H1 (cell line): ENCODE data around the gene MCHR2.

Experiments used
- CEBPB ChIP-seq: IDR thresholded peaks from 2 replicates; pipeline ENCODE4 v1.6.1; 2012; ENCODE audit warnings: low read depth, low read length
- GTF2F1 ChIP-seq: IDR thresholded peaks from 2 replicates; pipeline ENCODE4 v1.6.1; 2012; ENCODE audit warnings: low read depth, low read length, improper control_type of control experiment, borderline replicate concordance
- JUN ChIP-seq: IDR thresholded peaks from 2 replicates; pipeline ENCODE4 v1.6.1; 2011; ENCODE audit warnings: low read depth, mild to moderate bottlenecking, improper control_type of control experiment, low read length
- NRF1 ChIP-seq: IDR thresholded peaks from 2 replicates; pipeline ENCODE4 v1.6.1; 2011; ENCODE audit warnings: mild to moderate bottlenecking, low read depth, low read length, improper control_type of control experiment
- POLR2A ChIP-seq, 2 experiments: IDR thresholded peaks; 1 replicate in 1 of 2; 2 replicates in 1 of 2; pipeline ENCODE4 v1.6.1; 2011; ENCODE audit warnings: low read depth in 2 of 2, low read length in 2 of 2, mild to moderate bottlenecking in 2 of 2; ENCODE audit errors: control extremely low read depth in 1 of 2
- POLR2AphosphoS5 ChIP-seq: IDR thresholded peaks from 2 replicates; pipeline ENCODE4 v1.6.1; 2011; ENCODE audit warnings: low read depth, low read length

DNA sequence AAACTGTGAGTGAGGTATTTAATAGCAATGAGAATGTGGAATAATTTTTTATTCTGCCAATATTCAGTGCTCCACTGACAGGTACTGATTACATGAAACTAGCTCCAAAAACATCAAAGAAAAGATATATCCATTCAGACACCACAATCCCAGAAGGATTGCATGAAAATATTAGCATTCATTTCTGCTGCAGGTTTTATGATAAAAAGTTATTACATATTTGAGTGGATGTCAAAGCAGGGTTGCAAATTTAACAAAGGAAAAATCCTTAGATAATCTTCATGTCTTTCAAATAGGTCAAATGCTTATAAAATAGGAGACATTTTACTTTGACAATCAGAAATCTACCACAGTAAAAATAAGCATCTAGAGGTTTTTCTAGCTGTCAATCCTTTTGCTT lies 13.3 kb downstream of the MCHR2 start:
- TF ChIP-seq GTF2F1 (no peak), CEBPB (no peak), POLR2AphosphoS5 (no peak), NRF1 (no peak), POLR2A (IDR thresholded peaks at IDR 0.05; ENCODE audit: control extremely low read depth in 1 of 2, low read depth in 2 of 2, low read length in 2 of 2) (no peak), JUN (no peak)
